CD4-positive, alpha-beta T cell treated with Interleukin-10 for 1 hour (primary cell): ENCODE measurements around the gene LEF1.

ENCODE experiments used
- DNase-seq: peaks from one replicate; pipeline ENCODE4 v3.0.0-alpha.2; 2020

LEF1 gene

DNA sequence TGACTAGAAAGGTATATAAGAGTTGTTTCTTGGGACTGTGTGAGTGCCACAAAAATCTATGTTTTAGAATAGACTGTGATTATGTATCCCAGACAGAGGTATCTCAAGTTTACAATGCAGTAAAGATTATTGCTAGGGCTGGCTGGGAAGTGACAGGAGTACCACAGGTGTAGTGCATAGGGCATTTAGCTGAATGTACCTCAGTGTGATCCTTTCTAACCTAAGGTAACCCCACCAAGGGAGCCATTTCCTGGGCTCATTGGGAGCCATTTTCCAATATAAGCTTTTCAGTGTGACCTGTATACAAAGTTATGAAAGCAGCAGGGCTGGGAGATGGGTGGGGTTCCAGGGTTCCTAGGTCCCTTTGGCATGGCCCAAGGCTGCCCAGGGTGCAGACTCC, 6.1 kb upstream of the LEF1 start:
- no peak for DNase-seq

DNA sequence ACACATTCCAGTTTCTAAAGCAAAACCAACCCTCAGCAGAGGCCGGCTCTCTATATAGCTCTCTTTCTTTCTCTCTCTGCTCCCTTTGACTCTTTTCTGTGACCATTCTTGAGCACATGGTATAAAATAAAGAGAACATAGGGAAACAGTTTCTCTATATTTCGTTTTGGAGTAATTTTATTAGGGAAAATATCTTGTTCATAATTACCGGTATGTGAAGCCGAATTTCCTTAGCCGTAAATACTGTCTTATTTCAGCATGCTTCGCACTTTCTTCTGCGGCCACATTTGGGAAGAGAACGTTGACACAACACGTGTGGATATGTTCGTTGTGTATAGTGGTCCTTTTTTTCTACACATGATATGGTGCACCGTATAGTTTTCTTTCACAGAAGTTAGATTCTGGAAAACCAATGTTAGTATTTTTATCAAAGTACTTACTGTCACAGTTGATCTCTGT, 4.9 kb upstream of the LEF1 start:
- DNase-seq = no peak

DNA sequence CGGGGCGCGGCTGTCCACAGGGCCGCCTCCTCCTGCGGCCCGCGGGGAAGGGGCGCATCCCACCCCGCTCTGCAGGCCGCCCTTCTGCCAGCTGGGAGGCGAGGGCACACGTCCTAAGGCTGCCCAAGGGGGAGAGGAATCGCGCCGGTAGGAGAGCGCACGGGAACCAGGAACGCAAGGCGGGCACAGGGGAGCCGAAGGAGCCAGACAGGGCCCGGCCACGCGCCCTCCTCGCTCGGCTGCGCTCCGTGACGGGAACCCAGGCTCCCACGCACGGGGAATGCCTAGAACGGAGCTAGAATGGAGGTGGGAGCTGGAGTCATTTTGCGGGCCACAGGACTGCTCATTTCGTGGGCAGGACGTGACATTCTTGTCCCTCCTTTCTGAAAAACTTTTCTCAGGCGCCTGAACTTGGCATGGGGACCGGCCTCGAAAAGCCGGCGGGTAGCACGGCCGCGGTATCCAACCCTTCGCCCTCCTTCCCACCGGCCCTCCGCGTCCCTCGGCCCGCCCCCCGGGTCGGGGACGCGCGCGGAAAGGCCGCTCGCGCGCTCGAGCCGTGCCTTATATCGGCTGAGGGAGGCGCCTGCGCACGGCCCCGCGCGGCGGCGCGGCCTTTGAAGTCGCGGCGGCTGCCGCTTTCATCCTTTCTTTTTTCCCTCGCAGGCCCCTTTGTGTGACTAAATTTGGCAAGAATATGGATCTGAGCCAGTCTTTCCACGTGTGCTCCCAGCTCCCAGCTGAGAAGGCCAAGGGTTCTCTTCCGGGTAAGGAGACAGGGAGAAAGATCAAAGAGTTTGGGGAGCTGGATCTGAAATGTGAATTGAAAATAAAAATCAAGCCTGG, 4.2 kb upstream of the LEF1 start:
- DNase-seq = peak; percentile 70

DNA sequence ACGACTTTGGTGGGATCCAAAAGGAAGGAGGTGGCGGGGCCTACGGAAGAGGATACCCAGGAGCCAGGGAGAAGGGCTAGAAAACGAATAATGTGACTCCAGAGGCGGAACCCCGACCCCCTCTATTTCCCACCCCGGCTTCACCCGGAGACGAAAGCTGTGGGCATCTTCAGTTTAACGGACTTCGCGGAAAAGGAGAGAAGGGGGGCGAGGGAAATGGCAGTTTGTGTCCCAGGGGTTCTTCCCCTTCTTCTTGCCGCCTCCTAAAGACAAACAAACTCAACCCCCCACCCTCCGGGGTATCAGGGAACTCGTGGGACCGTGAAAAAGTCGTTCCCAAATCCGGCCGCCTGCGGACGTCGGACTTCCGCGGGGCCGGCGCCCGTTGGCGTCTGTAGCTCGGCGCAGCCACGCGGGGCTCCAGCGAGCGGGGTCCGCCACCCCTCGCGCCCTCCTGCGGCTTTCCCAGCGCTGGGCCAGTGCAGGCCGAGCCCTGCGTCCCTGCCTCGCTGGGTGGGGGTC, 3.6 kb upstream of the LEF1 start:
- no peak for DNase-seq

DNA sequence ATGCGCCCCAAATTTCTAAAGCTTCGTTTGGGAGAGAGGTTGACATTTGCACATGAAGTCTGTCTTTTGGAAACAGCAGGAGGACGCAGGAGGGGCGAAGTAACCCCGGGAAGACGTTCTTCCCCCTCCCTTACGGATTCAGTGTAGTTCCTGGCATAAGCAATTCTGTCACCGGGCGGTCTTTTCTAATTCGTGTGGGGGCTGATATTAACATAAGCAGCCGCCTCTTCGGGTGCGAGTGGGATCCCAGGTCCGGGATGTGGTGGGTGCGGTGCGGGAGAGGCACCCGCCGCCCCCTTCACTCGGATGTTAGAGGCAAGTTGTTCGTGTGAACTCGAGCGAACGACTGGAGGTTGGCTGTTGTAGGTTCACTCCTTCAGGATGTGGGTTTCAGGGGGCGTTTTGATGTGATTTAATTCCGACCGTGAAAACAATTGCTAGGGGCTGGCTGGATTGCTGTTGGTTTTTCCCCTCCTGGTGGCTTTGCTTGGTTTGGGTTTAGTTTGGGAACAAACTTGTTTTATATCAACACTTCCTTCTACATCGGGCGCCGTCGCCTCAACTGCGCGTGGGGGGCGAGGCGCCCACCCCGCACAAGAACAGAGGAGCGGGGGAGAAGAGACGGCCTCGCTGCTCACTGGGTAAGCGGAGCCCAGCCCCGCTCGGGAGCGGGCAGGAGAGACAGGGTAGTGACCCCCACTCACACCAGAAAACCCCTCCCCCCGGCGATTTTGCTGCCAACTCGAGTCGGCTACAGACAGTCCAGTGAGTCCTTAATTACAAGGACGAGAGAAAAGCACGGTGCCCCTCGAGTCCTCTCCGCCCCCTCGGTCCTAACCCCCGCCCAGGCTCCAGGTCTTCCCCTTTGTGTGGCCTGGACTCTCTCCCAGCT, 2.9 kb upstream of the LEF1 start:
- DNase-seq = peak; percentile 64

DNA sequence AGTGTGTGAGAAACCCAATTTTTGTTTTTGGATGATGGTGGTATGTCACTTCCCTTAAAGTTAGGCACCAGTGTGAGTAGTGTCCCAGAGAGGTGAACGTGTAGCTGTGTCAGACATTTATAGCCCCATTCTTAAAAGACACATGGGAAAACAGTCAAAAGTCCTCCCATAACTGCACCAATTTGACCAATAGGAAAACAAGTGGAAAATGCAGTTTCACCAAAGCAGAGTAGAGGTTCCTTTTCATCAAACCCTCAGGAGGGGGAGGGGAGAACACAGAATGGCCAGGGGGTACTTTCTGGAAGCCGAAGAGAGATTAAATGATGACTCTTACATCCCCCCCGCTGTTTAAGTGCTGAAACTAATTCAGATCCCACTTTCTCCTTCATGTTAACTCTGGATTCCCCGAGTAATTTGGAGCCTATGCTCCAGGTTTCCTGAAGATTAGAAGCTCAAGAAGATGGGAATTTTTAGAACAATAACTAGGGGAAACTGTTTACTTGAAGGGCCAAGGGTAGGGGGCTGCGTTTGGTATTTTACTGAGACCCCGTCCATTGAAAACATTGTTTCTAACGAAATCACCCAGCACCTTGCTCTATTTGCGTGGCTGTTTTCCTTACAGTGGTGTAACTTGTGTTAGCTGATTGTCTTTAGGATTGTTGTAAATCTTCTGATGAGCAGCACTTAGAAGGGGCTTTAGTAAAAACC, 2.1 kb upstream of the LEF1 start:
- peak; percentile 25 for DNase-seq

DNA sequence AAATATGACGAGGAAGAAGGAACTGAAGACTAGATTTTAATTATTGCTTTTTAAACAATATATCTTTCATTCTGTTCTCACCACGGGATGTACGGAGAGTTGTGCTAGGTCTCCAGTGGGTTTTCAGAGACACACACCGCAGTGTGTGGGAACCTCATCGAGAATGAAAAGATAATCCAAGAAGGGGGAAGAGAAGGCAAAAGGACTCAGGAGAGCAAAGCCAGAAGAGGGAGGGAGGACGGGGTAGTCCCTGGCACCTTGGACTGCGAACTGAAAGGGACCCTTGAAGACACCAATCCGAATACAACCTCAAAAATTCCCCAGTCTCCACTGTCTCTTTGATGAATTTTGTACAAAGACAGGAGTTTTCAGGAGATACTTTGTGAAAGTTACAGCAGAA, 932 bp upstream of the LEF1 start:
- DNase-seq = no peak

DNA sequence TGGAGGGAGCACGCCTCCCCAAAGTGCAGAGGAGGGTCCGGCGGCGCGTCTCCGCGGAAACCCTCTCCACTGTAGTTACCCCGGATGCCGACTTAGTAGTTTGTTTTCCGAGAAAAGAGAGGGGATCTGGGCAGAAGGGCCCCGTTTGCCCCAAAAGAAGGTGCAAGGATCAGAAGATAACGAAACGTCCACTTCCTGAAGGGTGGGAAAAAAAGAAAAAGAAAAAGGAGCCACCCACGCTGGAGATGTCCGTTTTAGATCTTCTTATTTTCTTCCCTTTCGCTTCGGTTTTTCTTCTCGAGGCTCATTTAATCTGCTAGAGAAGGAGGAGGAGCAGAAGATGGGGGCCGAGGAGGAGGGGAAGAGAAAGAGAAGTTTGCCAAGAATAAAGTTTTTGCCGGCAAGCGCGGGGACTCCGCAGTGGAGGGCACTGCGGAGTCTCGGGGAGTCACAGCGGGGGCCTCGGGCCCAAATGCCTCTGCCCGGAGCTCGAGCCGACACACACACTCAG, 517 bp downstream of the LEF1 start:
- peak; percentile 32 for DNase-seq

DNA sequence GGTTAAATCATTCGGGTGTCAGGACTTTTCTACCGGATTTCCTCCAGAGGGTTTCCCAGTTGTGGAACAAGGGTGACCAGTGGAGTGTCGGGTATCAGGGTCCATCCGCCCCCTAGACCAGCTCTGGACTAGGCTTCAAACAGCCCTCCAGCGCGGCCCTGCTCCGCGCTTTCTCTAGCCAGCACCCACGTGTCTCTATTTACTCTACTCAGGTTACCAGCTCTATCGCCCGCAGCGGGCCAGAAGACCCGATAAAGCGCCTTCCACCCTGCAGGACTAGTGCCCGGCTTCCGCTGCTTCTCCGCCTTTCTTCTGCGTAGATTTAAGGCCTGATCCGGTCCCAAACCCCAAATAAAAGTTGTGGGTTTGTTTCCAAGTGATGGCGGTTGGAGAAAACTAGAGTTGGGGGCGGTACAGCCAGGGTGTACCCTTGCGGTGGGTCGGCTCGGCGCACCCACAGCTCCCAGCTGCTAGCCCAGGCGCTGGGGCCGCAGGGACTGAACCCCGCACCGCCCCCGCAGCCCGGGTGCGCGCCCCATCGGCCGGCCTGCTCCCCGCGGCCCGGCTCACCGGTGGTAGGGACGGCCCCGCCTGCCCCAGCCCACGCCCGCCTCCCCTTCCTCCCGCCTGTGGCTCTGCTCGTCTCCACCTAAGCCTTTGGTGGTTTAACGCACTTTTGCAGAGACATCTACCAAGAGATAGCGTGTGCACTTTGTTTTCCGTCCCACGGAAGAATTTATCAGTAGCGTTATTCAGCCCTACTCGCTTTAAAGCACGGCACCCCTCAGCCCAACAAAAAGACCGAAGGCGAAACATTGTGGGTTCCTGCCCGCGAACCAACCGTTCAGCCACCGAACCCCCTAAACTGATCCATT, 2.1 kb downstream of the LEF1 start:
- DNase-seq = peak; percentile 52

DNA sequence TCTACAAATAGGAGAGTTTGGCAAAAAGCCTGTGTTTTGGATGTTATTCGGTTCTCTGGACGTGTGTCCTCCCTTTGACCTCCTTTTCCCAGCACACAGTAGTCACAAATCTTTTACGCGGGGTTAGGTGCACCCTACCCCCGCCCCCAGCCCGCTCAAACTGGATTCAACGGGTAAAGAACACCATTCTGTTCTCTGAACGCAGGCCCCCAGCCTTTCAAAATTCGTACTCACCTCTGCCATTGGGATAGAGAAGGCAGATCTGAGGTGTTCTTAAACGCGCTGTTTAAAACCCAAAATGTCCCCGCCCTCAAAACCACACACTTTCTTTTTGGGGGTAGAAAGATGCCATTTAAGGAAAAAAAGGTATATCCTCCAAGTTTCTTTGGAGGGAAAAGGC, 2.7 kb downstream of the LEF1 start:
- DNase-seq = peak; percentile 55

DNA sequence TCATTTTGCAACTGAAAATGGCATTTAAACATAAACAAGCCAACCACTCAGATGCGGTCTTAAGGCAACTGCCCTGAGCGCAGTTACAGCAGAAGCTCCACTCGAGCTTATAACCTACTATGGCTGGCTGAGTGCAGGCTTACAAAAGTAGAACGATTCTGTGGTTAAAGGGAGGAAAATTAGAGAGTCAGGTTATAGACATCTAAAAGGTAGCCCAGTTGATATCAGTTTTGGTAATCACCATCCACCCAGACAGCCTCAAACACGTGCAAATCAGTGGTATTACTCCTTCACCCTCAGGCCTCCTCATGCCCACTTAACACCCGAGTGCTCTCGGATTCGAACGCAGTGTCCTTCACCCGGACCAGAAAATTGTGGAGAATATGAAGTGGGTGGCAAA, 3.1 kb downstream of the LEF1 start:
- peak; percentile 34 for DNase-seq

DNA sequence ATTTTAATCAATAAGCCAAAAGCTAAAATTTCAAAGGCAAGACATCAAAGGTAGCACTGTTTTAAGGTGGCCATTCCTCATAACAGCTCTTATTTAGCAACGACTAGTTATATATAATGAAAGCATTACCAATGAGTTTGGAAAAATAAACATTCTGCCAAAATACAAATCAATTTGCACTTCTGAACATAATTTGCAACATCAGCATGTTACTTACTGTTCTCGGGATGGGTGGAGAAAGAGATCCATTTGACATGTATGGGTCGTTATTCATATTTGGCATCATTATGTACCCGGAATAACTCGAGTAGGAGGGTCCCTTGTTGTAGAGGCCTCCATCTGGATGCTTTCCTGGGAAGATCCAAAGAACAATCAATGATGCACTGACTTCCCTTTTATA, 5.4 kb downstream of the LEF1 start:
- DNase-seq = no peak

DNA sequence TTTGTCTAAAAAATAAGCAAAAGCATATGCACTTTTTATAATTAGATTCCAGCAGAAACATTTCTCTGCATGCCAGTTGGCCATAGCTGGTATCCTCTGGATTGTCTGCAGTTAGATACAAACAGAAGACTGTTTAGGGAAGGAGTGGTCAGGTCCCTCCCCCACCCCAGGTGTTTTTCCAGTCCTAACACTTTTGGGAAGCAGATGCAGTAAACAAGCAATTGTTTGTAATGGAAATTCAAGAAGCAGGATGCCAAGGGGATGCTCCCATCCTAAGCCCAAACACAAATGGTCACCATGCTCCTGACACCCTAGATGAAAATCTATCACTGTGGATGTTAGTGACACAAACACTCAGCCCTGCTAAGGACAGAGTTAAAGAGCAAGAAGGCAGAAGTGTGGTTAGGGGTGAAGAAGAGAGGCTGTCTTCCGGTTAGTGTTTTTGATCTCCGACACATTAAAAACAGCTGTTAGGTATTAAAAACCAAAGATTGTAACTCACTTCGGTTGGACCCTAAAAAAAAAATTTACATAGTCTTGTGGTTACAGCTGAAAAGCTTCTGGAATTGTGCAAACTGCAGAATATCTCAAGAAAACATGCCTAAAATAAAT, 7.9 kb downstream of the LEF1 start:
- DNase-seq = peak; percentile 52

DNA sequence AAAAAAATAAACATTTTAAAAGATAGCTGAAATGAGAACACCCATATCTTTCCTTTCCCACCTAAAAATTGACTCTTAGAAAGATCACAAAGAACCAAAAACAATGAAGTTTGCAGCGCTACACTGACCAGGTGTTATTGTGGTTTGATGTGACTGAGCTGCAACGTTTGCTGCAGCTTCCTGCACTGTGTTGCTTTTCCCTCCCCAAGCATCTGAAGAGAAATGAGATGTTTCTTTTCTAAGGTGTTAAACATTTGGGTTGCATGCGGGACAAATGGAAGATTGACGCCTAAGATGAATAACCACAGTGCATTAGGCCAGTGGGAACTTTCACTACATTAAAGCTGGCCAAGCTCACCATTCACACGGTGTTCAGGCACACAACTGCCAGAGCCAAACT, 8.9 kb downstream of the LEF1 start:
- DNase-seq = no peak

DNA sequence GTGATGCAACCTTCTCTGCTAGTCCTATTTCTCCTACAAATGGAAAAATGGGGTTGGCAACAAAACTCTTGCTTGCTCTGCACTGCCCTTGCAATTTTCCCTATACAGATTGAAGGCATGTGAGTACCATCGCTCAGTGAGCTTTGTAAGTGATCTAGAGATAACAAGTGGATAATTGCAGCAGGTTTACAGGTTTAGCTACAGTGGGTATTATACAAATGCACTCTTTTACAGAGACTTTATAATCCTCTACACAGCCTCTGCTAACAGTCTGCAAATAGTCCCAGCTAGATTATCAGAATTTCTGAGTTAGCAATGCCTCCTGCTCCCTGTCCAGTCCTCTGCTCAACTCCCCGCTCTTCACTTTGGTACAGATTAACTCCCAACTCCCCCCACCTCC, 11.1 kb downstream of the LEF1 start:
- no peak for DNase-seq

DNA sequence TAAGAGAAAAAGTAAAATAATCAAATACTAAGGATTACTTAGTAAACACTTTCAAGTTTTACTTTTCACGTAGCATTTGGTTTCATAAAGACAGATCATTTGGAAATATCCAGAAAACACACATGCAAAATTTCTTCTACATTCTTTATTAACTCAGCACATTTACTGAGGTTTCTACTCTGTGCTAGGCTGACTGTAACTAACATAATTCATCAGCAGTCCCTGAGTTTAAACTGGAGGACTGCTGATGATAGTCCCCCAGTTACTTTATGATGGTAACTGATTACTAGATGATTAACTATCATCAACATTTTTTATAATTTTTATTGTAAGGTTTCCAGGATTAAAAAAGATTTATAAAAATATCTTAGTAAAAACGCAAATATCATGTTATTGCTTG, 12.3 kb downstream of the LEF1 start:
- no peak for DNase-seq

DNA sequence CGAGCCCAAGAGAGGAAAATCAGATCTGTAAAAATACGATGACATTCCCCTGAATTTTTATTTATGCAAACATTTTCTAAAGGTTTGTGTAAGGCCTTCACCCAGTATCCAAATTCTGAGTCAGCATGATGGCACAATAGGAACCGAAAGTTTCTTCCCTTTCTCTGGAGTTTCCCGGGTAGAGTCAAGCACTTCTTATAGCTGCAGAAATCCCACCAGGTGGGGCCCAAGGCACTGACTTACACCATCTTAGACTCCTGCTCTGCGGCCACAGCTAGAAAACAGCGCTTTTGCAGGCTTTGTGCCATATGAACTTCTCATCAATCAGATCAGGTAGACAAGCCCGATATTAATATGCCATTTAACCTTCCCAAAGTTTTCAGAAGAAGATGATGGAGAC, 13.4 kb downstream of the LEF1 start:
- peak; percentile 28 for DNase-seq

DNA sequence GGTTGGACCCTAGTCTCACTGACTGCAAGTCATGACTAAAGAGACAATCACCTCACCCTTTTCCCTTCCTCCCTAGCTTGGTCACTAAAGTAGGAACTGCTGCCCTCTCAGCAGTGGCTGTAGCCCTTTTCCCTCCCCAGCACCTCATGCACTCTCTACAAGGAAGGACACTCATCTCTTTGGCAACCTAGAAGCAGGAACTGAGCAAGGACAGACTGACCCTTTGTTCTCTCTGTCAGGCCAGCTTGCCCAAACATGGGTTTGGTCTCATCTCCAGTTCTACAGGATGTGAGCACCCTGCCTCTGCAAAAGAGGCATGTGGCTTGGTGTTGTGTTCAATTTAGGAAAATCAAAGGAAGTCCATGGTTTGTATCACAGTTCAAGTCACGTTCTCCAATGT, 15.8 kb downstream of the LEF1 start:
- DNase-seq = no peak

DNA sequence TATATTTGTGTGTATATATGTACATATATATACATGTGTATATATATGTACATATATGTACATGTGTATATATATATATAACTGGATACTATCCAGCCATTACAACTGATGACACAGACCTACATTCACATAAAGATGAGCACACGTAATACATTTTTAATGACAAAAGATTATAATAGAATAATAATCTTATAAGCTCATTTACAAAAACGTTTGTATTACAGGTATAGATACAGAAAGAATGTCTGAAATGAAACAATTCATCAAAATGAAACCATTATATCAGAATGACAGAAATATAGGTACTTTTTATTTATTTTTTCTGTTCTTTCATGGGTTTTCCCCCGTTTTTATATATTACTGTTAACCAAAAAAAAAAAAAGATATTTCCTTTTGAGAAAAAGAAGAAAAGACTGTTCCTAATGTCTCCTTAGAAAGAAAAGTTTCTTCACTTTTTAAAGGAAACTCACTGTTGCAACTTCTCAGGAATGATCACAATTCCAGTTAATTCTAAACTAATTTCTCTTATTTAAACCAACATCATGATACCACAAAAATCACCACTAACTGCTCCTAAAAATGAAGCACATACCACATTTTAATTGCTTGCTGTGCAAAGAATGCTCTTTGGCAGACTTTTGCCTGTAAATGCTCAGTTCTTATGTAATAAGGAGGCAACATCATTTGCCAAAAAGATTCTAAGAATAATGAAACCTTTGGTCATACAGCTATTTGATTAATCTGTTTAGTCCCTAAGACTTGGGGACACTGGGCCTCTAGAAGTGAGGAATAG, 18.9 kb downstream of the LEF1 start:
- no peak for DNase-seq

DNA sequence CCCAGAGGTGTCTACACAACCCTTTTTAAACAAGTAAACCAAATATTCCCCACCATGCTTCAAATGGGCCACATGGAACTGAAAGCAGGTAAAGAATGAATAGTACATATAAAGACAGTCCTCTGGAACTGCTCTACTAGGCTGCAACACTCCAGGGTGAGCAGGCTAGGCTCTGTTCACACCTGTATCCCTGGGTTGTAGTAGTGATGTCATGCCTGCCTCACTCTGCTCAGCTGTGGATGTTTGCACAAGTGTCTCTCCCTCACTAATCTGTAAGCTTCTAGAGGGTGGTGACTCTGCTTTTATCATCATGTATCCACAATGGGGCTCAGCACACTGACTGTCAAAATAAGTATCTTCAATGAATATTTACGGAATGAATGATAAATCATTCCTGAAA, 20.4 kb downstream of the LEF1 start:
- peak; percentile 27 for DNase-seq

DNA sequence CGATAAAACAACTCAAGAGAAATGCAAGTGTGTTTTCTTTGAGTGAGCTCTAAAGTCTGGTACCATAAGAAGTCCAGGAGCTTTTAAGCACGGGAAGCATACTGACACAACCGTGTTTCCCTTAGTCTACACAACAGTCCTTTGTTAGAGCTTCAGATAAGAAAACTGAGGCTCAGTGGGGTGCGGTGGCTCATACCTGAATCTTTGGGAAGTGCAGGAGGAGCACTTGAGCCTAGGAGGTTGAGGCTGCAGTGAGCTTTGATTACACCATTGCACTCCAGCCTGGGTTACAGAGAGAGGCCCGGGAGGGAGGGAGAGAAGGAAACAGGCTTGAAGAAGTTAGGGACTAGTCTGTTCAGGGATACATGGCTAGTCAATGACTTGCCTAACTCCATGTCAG, 21.9 kb downstream of the LEF1 start:
- DNase-seq = no peak
